Dedifferentiated amniotic fluid mesenchymal stem cell (primary cell): ENCODE results near the gene TTC28.
A peak's percentile ranks its signal among the peaks of the same experiment; 100 is the strongest.
"Not testable (repeated sequence)": the region's sequence is repeated elsewhere in the genome, so short reads cannot be mapped to it uniquely, and the experiment has no call there.

Experiments used
- DNase-seq: peaks from one replicate; pipeline ENCODE4 v3.0.0-alpha.2; 2016; ENCODE audit errors: extremely low spot score

The TTC28 gene

DNA sequence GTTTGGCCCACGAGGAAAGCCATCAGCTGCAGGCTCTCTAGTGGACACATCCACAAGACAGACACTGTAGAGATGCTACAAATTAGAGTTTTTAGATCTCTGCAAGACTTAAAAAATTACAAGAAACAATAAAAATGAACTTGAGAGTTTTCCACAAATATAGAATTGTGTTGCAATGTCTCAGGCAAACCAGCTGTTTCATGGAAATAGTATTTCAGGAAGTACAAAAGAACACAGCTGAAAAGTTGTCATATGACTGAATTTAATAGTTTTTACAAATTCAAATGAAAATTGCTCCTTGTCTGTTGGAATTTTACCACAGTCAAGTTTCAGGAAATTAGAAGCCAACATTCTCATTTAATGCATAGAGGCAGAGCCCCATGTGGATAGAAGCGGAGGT lies 576.0 kb downstream of the TTC28 start:
- DNase-seq = no peak

DNA sequence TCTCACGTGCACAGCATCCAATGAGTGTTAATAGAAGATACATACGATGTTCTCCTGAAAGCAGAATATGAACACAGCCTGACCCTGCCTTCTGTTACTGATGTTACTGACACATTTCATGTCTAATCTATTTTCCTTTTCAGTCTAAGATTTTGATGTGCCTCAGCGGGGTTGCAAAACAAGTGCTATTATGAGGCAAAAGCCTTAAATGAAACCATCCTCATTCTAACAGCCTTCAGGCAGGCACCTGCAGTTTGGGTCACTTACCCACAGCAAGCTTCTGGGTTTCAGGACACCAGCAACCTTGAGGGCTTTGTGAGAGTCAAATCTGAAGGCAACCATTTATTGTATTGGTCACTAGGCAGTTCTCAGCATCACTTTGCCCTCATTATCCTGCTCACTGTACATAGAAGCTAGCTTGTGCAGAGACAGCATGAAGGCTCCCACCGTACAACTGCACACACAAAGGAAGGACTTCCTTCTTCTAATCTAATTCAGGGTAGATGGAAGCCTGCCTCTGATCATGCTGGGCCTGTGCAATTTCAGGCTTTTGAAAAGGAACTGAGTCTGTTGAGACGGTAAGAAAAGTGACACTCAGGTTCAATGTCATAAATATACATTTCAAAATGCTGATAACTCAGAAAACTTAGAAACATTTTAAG lies 577.4 kb downstream of the TTC28 start:
- no peak for DNase-seq

DNA sequence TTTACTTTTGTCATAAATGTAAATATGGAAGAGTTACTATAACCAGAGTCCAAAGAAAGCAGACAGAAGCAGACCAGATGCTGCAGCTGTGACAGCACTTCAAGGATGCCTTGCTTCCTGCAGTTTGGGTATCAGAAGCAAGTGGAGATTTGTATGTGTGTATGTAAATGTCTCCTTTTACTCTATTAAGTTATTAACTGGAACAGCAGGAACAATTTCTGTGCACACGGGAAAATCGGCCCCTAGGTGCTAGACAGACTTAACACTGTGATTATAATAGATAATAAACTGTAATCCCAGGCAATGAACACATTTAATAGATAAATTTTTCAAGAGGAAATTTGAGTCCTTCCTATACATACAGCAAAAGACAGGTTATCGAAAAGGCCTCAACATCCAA lies 582.0 kb downstream of the TTC28 start:
- no peak for DNase-seq

DNA sequence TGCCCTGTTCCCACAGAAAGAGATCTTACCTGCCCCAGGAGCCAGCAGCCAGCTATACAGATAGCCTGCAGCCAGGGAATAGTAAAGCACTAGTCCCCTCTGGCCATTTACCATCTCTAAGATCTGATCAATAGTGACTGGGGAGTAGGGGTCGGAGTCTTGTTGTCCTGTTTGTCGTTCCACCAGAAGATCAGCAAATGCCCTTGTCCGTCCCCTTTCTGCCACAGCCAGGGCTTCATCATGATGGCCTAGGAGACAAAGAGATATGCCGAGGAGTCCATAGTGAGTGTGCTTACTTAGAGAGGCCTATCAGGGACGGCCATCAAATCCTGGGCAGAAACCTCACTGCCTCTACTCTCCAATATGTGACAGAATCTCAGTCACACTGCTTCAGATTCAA lies 583.5 kb downstream of the TTC28 start:
- DNase-seq = no peak

DNA sequence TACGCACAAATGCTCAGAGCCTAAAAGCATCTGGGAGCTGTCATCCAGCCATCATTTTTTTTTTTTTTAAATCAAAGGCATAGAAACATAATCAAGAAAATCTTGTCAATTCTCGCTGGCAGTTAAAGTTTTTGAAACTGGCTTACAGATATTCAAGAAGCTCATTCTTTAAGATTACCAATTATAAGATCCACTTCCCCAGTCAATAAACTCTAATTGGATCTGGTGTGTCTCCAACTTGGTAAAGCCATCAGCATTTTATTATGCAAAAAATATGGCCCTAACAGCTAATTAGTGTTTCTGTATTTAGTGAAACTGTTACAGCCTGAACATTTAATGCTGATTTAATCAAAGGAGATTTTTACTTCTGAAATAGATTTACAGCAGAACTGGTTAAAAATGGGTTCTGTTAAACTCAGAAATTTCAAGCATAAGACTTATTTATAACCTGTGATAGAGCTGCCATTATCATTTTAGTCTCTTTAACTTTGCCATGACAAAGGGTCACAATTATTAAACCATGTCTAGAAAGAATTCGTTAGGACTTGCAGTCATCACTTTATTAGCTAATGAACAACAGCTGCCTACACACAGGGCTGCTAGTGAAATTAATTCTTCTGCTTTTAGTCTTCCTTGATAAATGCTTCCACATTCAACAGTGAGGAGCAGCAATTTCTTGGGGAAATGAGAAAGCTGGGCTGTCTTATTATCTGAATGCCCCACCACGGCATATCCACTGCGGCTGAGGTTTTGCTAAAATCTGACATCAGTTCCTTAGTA lies 584.1 kb downstream of the TTC28 start:
- DNase-seq = no peak

DNA sequence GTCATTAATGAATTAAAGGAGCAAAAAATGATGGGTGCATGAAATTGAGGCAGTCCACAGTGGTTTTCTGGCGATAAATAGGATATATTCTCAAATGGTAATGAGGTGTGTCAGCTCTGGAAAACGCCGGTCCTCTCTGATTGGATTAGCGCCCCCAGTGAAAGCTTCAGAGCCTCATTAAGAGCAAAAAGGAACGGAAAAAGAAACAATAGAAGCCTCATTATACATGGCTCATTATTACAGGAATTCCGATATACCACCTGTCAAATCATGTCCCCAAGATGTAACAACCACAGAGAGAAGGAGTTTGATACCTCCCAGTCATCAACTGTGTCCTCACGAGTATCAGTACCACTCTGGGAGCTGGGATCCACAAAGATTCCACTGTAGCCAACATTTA lies 584.9 kb downstream of the TTC28 start:
- DNase-seq = no peak

DNA sequence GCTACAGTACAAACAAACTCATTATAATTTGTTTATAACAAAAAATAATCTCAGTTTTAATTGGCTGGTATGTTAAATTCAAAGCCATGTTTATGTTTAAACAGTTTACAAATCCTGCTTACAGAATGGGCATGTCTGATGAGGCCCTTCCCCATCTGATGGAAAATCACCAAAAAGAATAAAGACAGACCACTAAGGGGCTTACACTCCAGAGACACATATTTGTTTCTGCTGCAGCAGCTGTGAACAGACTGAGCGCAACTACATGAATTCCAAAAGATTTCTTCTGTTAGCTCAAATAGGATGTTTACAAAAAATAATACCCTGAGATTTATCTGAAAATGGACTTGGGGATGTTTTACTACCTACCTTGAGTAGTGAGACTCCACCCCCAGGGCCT lies 585.9 kb downstream of the TTC28 start:
- DNase-seq = no peak

DNA sequence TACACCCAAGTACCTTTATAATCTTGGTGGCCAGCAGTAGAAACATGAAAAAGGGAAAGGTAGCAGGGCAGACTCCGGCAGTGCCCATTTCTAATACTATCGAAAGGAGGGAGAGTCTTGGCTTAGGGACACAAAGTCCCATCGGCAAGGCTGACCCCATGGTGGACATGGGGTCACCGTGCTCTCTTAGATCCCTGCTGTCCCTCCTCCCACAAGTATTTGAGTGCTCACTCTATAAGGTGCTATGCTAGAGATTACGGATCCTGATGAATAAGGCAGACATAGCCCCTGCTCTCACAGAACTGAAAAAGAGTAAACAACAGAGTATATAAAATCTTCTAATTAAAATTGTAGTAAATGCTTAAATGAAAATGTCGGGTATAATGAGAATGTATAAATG lies 588.2 kb downstream of the TTC28 start:
- no peak for DNase-seq

DNA sequence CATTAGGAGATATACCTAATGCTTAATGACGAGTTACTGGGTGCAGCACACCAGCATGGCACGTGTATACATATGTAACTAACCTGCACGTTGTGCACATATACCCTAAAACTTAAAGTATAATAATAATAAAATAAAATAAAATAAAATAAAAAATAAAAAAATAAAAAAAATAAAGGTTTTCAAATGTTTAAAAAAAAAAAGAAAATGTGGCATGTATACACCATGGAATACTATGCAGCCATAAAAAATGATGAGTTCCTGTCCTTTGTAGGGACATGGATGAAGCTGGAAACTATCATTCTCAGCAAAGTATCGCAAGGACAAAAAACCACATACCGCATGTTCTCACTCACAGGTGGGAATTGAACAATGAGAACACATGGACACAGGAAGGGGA lies 590.1 kb downstream of the TTC28 start:
- DNase-seq = not testable (repeated sequence)

DNA sequence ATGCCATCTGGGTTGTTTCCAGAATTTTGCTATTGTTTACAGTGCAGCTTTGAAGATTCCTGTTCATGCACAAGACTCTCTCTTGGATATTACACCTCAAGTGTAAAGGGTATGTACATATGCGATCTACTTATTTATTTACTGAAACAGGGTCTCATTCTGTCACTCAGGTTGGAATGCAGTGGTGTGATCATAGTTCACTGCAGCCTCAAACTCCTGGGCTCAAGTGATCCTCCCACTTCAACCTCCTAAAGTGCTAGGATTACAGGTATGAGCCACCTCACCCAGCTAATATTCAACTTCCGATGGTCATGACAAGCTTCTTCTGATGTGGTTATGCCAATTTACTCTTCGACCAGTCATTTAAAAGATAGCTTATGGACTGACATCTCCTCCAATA lies 602.5 kb downstream of the TTC28 start:
- DNase-seq = no peak

DNA sequence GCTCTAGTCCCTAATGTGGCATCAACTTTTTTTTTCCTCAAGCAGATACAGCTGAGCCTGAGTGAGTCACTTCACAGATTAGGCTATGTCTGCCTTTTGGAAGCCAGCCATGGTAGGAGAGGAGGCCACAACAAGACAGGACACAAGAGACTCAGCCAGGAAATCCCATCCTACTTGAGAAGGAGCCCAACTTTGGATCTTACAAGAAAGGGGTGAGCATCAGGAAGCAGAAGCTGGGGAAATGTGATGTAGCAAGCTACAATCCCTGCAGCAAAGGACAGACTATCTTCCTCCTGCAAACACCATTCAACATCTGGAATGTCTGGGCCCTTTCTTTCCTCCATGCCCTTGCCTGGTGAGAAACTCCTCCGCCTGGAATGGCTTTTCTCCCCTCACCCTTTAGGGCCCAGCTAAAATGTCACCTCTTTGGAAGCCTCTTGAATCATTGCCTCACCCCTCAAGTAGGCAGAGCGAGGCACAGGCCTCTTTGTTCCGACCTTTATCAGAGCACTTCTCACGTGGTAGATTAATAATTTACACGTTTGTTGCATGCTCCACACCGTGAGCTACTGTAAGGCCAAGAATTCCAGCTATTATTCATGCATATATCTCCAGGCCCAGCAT lies 604.2 kb downstream of the TTC28 start:
- DNase-seq = peak; percentile 75

DNA sequence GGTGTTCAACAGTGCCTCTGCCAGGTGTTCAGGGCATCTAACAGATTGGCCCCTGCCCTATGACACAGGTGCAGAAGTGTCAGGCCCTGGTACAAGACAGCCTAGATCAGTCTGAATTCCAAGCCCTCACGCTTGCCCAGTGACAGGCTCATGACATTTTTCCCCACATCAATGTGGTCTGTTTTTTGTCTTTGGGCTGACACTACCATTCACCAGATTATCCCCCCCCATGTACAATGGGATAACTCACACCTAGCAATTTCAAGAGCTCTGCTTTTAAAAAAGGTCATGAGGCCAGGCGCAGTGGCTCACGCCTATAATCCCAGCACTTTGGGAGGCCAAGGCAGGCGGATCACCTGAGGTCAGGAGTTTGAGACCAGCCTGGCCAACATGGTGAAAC lies 605.1 kb downstream of the TTC28 start:
- DNase-seq = no peak

DNA sequence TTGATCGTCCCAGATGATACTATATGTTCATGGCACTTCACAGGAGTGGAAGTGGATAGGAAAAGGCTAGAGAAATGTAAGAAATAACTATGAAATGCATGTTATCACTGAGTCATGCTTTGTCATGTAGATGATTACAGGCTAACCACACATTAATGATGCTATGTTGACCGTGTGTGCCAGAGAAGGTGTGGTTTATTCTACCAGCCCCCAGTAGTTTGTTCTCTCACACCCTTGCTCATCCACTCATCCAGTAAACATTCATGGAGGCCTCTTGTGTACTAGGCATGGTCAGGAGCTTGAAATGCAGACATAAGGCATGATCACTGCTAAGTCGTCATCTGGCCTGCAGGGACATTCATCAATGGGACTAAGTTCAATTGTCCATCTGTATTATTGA lies 607.6 kb downstream of the TTC28 start:
- DNase-seq = no peak

DNA sequence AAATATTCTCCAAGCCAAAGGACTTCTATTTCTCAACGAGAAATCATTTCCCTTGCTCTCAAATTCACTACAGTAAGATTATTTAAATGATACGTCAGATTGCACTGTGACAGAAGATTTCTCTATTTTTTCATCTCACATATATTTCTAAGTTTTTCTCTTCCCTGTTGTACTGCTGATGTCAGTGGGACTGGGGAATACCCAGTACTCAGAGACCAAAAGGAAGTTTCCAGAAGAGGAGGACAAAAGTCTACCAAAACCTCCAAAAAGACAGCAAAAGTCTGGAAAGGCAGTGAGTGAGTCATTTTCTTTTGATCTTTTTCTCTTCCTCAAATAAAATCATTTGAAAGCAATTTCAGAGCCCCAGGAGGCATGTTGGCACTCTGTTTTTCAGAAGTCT lies 610.8 kb downstream of the TTC28 start:
- no peak for DNase-seq

DNA sequence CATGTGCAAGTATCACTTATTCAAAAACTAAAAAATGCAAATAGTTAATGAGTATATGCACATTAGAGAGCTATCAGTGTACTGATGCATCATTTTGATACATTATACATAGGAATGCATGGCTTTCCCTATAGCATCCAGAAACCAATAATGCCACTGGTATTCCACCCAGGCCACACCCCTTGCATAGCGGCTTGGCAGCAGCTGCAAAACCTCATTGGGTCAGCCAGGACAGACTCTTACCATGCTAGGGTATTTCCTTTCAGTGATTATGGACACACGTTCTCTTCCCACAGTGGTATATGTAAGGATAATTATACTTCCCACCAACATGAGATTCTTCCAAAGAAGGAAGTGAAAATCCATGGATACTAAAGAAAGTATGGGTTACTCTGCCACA lies 614.7 kb downstream of the TTC28 start:
- DNase-seq = no peak

DNA sequence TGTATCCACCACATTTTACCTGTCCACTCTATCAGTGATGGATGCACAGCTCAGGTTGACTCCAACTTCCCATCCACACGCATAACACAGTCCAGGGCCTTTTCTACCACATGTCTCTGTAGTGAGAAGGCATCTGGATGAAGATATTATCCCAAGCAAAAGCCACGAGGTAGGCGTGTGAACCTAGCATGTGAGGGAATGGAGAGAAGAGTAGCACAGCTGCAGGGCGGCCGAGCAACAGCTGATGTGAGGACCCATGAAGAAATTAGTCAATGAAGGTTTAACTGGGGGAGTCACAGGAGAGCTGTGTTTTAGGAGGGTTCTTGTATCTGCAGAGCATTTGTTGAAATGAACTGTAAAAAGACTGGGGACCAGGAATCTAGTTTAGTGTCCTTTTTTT lies 616.0 kb downstream of the TTC28 start:
- DNase-seq = no peak

DNA sequence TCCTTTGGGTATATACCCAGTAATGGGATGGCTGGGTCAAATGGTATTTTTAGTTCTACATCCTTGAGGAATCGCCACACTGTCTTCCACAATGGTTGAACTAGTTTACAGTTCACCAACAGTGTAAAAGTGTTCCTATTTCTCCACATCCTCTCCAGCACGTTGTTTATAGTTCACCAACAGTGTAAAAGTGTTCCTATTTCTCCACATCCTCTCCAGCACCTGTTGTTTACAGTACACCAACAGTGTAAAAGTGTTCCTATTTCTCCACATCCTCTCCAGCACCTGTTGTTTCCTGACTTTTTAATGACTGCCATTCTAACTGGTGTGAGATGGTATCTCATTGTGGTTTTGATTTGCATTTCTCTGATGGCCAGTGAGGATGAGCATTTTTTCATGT lies 619.0 kb downstream of the TTC28 start:
- not testable (repeated sequence) for DNase-seq

DNA sequence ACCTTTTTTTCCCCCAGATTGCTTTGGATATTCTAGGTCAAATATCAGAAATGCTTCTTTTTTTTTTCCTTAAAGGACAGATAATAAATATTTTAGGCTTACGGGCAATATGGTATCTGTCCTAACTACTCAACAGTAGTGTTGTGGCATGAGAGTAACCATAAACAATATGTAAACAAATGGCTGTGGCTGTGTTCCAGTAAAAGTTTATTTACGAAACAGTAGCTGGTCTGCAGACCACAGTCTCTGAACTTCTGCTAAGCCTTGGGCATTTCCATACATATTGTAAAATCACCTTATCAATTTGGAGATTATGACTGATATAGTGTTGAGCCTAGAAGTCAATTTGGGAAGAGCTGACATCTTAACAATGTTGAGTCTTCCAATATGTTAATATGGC lies 621.6 kb downstream of the TTC28 start:
- no peak for DNase-seq

DNA sequence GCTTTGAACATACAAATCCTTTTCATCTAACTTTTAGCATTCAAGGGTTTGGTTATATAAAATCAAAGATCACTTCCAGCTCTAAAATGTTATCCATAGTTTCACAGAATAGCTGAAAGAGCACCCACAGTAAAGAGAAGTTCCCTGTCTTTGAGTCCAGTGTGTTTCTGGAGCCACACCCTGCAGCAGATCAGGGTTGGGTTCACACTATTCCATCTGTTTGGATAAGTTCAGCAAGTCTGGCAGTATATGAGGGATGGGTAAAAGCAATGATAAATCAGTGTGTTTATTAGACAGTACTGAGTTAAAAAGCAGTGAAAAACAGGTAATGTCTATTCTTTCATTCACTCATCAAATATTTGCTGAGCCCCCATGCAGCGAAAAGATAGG lies 624.8 kb downstream of the TTC28 start:
- DNase-seq = no peak

DNA sequence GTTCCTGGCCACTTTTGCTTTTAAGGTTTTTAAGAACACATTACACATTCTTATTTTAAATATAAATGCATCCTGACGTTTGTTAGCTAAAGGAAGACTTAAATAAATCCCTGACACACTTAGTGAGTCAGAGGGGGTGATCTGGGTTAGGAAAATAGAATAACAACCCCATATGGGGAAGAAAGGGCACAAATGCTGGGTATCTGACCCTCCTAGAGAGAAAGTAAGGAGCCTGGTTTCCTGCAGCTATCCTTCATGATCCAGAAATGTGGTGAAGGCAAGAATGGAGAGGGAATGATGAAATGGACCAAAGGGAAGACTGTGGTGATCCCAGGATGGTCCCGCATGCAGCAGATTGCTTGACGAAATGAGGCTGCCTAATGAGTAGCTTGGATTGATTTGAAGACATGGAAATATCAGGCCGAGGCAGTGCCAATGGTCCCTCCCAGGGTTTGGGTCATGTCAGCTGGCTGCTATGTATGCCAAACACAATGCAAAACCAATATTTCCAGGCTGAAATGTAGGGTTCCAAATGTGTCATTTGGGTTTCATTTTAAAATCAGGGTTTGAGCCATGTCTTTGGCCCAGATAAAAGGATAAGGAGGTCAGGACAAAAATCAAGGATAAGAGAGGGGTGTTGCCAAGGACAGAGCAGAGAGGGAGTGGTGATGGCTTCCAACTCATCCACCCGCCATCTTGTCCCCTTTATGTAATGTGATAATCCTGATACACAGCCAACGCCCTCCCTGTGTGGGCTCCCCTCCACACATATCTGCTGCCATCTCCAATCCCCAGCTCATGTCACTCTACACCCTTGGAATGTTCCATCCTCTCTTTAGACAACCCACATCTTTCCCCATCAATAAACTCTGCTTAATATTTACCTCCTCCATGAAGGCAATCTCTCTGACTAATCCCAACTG lies 625.5 kb downstream of the TTC28 start:
- no peak for DNase-seq

DNA sequence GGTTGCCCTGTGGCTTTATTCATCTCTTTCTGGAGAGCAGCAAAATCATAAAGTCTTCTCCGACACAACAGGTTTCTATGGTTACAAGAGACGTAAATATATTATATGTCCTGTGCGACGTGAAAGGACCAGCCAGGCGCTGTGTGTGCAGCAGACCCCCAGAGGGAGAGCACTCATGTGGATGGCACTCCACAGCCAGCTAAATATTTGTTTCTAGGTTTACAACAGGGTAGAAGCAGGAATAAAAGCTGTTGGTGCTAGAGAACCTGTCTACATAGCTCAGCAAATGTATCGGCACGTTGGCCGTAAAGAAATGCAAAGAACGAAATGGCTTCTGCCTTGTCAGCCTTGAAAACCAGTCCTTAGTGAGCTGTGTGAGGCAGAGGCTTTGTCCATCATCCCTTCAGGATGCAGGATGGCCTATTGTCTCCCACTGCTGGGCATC lies 626.8 kb downstream of the TTC28 start:
- DNase-seq = no peak

DNA sequence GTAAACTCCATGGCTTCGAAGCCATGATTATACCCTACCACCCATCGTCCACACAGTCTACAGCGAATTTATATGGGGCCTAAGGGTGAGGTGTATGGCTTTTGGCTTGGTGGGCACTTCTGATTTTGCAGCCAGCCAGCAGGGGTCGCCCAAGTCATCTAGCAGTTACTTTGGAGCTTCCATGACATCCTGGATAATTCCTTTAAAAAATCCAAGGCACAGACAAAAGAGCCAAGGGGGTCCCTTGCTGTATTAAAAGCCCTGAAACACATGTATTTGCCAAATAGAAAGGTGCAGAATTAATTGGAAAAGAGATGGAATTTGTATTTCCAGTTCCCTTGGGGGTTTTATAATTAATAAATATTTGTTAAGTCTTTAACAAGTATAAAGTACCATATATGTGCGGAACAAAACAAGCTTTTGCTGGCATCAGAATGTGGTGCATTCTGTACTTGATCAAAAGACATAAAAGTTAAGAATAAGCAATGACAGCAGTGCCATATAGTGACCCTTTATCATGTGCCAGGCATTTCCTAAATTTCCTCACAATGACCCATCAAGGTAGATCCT lies 627.8 kb downstream of the TTC28 start:
- DNase-seq = peak; percentile 25
